H1 (cell line): ENCODE measurements around the gene DNAJC21. TPM values are rescaled to one million over a fixed set of nuclear protein-coding genes. Genes with fewer than 3 reads are reported as not detected.

Experiments
- CTCF ChIA-PET: fragments of 300-600 bp; sonication (Branson Sonifier 250); formaldehyde crosslinking; loops from one replicate; lab custom pipeline; 2021; ENCODE audit not compliant: partially characterized antibody; lab: Charles Lee
- POLR2A ChIA-PET: fragments of 300-600 bp; sonication (Branson Sonifier 250); formaldehyde crosslinking; loops from one replicate; lab custom pipeline; 2021; ENCODE audit warnings: inconsistent platforms; ENCODE audit not compliant: partially characterized antibody; lab: Charles Lee
- DNase-seq, 2 experiments: peaks; one replicate each; pipeline versions ENCODE4 v3.0.0 to v3.0.0-alpha.2; 2010 to 2022; ENCODE audit warnings: low spot score in 2 of 2, low read depth in 1 of 2, mixed read lengths in 1 of 2
- FAIRE-seq: peaks from 2 replicates; lab custom pipeline; 2011; peaks lifted over from hg19 to GRCh38; lab: Jason Lieb, UNC
- H2AFZ ChIP-seq: 2 replicates; pipeline ENCODE4 v1.8.1; 2012; ENCODE audit warnings: low read length, inconsistent platforms
- H2AK5ac ChIP-seq: 2 replicates; pipeline ENCODE4 v1.6.1; 2013; ENCODE audit warnings: low read depth, low read length
- H2BK120ac ChIP-seq: replicated peaks from 2 replicates; pipeline ENCODE3; 2013; ENCODE audit warnings: low read depth, low read length, inconsistent platforms
- H2BK12ac ChIP-seq: 2 replicates; pipeline ENCODE4 v1.6.1; 2013; ENCODE audit warnings: low read depth, low read length
- H2BK15ac ChIP-seq: 2 replicates; pipeline ENCODE4 v1.6.1; 2013; ENCODE audit warnings: low read length
- H2BK20ac ChIP-seq: 2 replicates; pipeline ENCODE4 v1.6.1; 2013; ENCODE audit warnings: low read length
- H2BK5ac ChIP-seq: 2 replicates; pipeline ENCODE4 v1.6.1; 2013; ENCODE audit warnings: low read depth, low read length
- H3K14ac ChIP-seq: 2 replicates; pipeline ENCODE4 v1.6.1; 2013; ENCODE audit warnings: inconsistent platforms; ENCODE audit not compliant: insufficient read length
- H3K18ac ChIP-seq: 2 replicates; pipeline ENCODE4 v1.6.1; 2013; ENCODE audit warnings: low read length; ENCODE audit errors: extremely low read depth
- H3K23ac ChIP-seq: 2 replicates; pipeline ENCODE4 v1.6.1; 2013; ENCODE audit warnings: inconsistent platforms; ENCODE audit not compliant: insufficient read length
- H3K23me2 ChIP-seq: 2 replicates; pipeline ENCODE4 v1.6.1; 2013; ENCODE audit warnings: low read depth, low read length
- H3K27ac ChIP-seq: 2 replicates; pipeline ENCODE4 v1.6.1; 2011; ENCODE audit warnings: low read depth, low read length, inconsistent platforms
- H3K27me3 ChIP-seq, 4 experiments: replicated peaks in 1 of 4; 1 replicate in 1 of 4; 2 replicates in 3 of 4; pipeline versions ENCODE4 v1.6.1 to v1.8.1; 2011 to 2013; ENCODE audit warnings: low read length in 3 of 4, mild to moderate bottlenecking in 3 of 4, inconsistent platforms in 2 of 4, mixed read lengths in 2 of 4, moderate library complexity in 1 of 4; ENCODE audit not compliant: control insufficient read depth in 3 of 4, insufficient read depth in 3 of 4; ENCODE audit errors: extremely low read depth in 1 of 4
- H3K36me3 ChIP-seq, 4 experiments: 2 replicates each; pipeline versions ENCODE4 v1.6.1 to v1.8.1; 2011 to 2013; ENCODE audit warnings: mild to moderate bottlenecking in 4 of 4, low read length in 3 of 4, moderate library complexity in 2 of 4, control low read depth in 1 of 4, inconsistent platforms in 1 of 4; ENCODE audit not compliant: insufficient read depth in 4 of 4, control insufficient read depth in 2 of 4
- H3K4ac ChIP-seq: replicated peaks from 2 replicates; pipeline ENCODE3; 2013; ENCODE audit warnings: low read length, low read depth, mixed read lengths, inconsistent platforms; ENCODE audit not compliant: insufficient read length
- H3K4me1 ChIP-seq, 4 experiments: replicated peaks in 1 of 4; 1 replicate in 1 of 4; 2 replicates in 3 of 4; pipeline versions ENCODE4 v1.6.1 to v1.8.1; 2011 to 2013; ENCODE audit warnings: low read length in 3 of 4, inconsistent platforms in 2 of 4, mixed read lengths in 1 of 4; ENCODE audit not compliant: insufficient read depth in 4 of 4, control insufficient read depth in 3 of 4
- H3K4me2 ChIP-seq, 2 experiments: 2 replicates each; pipeline versions ENCODE4 v1.6.1 to v1.8.1; 2011 to 2013; ENCODE audit warnings: low read depth in 2 of 2, low read length in 2 of 2, control low read depth in 1 of 2, inconsistent platforms in 1 of 2, mild to moderate bottlenecking in 1 of 2; ENCODE audit not compliant: insufficient read depth in 1 of 2
- H3K4me3 ChIP-seq, 4 experiments: fragments of 200-600, 300-600 bp in 1 of 4; sonication (generic), shearing (Covaris generic), sonication (Bioruptor Twin) in 1 of 4; 2 replicates each; pipeline versions ENCODE4 v1.5.1 to v1.8.1; 2011 to 2016; ENCODE audit warnings: low read length in 4 of 4, low read depth in 3 of 4, control low read depth in 2 of 4, inconsistent platforms in 2 of 4, mild to moderate bottlenecking in 2 of 4, mixed read lengths in 1 of 4, moderate library complexity in 1 of 4; ENCODE audit not compliant: insufficient read depth in 2 of 4; ENCODE audit errors: extremely low read depth in 1 of 4
- H3K56ac ChIP-seq: replicated peaks from 2 replicates; pipeline ENCODE3; 2013; ENCODE audit warnings: low read depth, mild to moderate bottlenecking, mixed read lengths, low read length, inconsistent platforms; ENCODE audit not compliant: insufficient read length
- H3K79me1 ChIP-seq: 2 replicates; pipeline ENCODE4 v1.6.1; 2013; ENCODE audit warnings: low read depth, low read length, control low read depth
- H3K79me2 ChIP-seq, 2 experiments: 2 replicates each; pipeline versions ENCODE4 v1.6.1 to v1.8.1; 2012 to 2013; ENCODE audit warnings: low read length in 2 of 2, mild to moderate bottlenecking in 2 of 2, inconsistent platforms in 1 of 2; ENCODE audit not compliant: insufficient read depth in 2 of 2, control insufficient read depth in 1 of 2
- H3K9ac ChIP-seq, 4 experiments: replicated peaks in 1 of 4; 1 replicate in 1 of 4; 2 replicates in 3 of 4; pipeline versions ENCODE4 v1.6.1 to v1.8.1; 2011 to 2013; ENCODE audit warnings: low read depth in 3 of 4, low read length in 3 of 4, control low read depth in 2 of 4, mild to moderate bottlenecking in 2 of 4, moderate library complexity in 2 of 4, inconsistent platforms in 1 of 4; ENCODE audit errors: extremely low read depth in 1 of 4
- H3K9me3 ChIP-seq, 2 experiments: 2 replicates each; pipeline versions ENCODE4 v1.6.1 to v1.8.1; 2012 to 2013; ENCODE audit warnings: mild to moderate bottlenecking in 2 of 2, moderate library complexity in 2 of 2, control low read depth in 1 of 2, inconsistent platforms in 1 of 2, low read depth in 1 of 2, low read length in 1 of 2, mixed read lengths in 1 of 2; ENCODE audit not compliant: insufficient read depth in 2 of 2
- H4K20me1 ChIP-seq, 2 experiments: replicated peaks in 1 of 2; 2 replicates each; pipeline versions ENCODE3 to v1.8.1; 2011 to 2013; ENCODE audit warnings: inconsistent platforms in 2 of 2, low read length in 2 of 2, mild to moderate bottlenecking in 1 of 2; ENCODE audit not compliant: insufficient read depth in 2 of 2, control insufficient read depth in 1 of 2
- H4K5ac ChIP-seq: 2 replicates; pipeline ENCODE4 v1.6.1; 2013; ENCODE audit warnings: low read length, low read depth, mixed read lengths, inconsistent platforms; ENCODE audit not compliant: insufficient read length
- H4K8ac ChIP-seq: 2 replicates; pipeline ENCODE4 v1.8.0; 2013; ENCODE audit warnings: mild to moderate bottlenecking, moderate library complexity, low read length, inconsistent platforms; ENCODE audit not compliant: insufficient read depth; ENCODE audit errors: extremely low read depth
- H4K91ac ChIP-seq: replicated peaks from 2 replicates; pipeline ENCODE3; 2013; ENCODE audit warnings: low read length, mixed read lengths, inconsistent platforms; ENCODE audit not compliant: insufficient read length
- CTCF ChIP-seq, 3 experiments: IDR thresholded peaks; 1 replicate in 2 of 3; 2 replicates in 1 of 3; pipeline versions ENCODE4 v1.5.1 to v1.6.1; 2011; ENCODE audit warnings: low read length in 3 of 3, mild to moderate bottlenecking in 3 of 3, inconsistent platforms in 2 of 3, low read depth in 1 of 3, moderate library complexity in 1 of 3; ENCODE audit not compliant: insufficient read depth in 1 of 3; ENCODE audit errors: control extremely low read depth in 1 of 3
- E2F6 ChIP-seq: IDR thresholded peaks from 2 replicates; pipeline ENCODE4 v1.6.1; 2012; ENCODE audit warnings: inconsistent platforms
- HDAC2 ChIP-seq, 2 experiments: fragments of 300-600 bp in 1 of 2; sonication (generic) in 1 of 2; IDR thresholded peaks; 2 replicates each; pipeline ENCODE4 v1.6.1; 2011 to 2012; ENCODE audit warnings: low read depth in 2 of 2, low read length in 2 of 2, mild to moderate bottlenecking in 2 of 2, moderate library complexity in 2 of 2, borderline replicate concordance in 1 of 2, inconsistent platforms in 1 of 2
- KDM5A ChIP-seq: fragments of 200-600 bp; IDR thresholded peaks from 2 replicates; pipeline ENCODE4 v1.7.1; 2012; ENCODE audit warnings: mild to moderate bottlenecking, low read length, inconsistent platforms, mixed read lengths
- RBBP5 ChIP-seq: IDR thresholded peaks from 2 replicates; pipeline ENCODE4 v1.7.1; 2012; ENCODE audit warnings: low read depth, mild to moderate bottlenecking, inconsistent platforms, low read length, moderate library complexity, borderline replicate concordance
- SUZ12 ChIP-seq: fragments of 200-600 bp; sonication (generic); IDR thresholded peaks from 2 replicates; pipeline ENCODE4 v1.6.1; 2012; ENCODE audit warnings: mild to moderate bottlenecking, inconsistent platforms, low read length, moderate library complexity, mixed read lengths
- WGBS, 2 experiments: shearing (Covaris generic) in 1 of 2; methylation state at CpG; one replicate each; pipeline versions ENCODE4 v1.1.6 to v1.1.7; 2013 to 2015; ENCODE audit warnings: low lambda C conversion rate in 2 of 2, mixed read lengths in 2 of 2, inconsistent platforms in 1 of 2, low coverage in 1 of 2, missing lambda C conversion rate in 1 of 2; ENCODE audit not compliant: insufficient replicate concordance in 2 of 2, insufficient coverage in 1 of 2, insufficient read length in 1 of 2; ENCODE audit errors: extremely low coverage in 1 of 2, missing lambda C conversion rate in 1 of 2; 5-methylcytosine and 5-hydroxymethylcytosine counted together
- polyA plus RNA-seq, 7 experiments: library from polyadenylated mRNA; depleted of rRNA in 3 of 7; stranded (reverse) in 5 of 7; unstranded in 2 of 7; fragments of >200 nt in 5 of 7; fragments of 200-250 nt in 2 of 7; gene quantifications; 1 replicate in 5 of 7; 2 replicates in 1 of 7; 4 replicates in 1 of 7; pipeline versions ENCODE4 v1.2.1 to v1.2.3, GENCODE V29; 2011 to 2013; ENCODE audit warnings: missing spikeins in 2 of 7, mixed read lengths in 2 of 7
- total RNA-seq: library from RNA; stranded (reverse); fragmentation: NEBNext Ultra II Directional; extraction: Animal tissue kit (Norgen Biotek cat#: 25700); gene quantifications from 2 replicates; pipeline ENCODE4 v1.2.1, GENCODE V29; 2021

DNAJC21 gene
- total and polyA plus RNA-seq, 2 of the 8 experiments (the other 6 are each of a cell fraction or from before 2014, with no cell fraction given): 5.1 to 47.5 TPM

- Histone ChIP-seq H2BK15ac (no peak overlapping the region), H3K14ac (no peak overlapping the region), H4K5ac (no peak overlapping the region), H3K9me3 (no peaks in the 10 kb centered on the region), H3K4ac (no peak overlapping the region), H3K4me3 (no peak overlapping the region), H4K8ac (no peak overlapping the region), H2BK120ac (no peak overlapping the region), H3K23ac (no peak overlapping the region), H3K36me3 (peaks cover 0 to 2% (median 0%) of the 10 kb centered on the region in 4 experiments; a peak in 1 of 8 replicates), H3K56ac (no peak overlapping the region), H3K4me2 (no peak overlapping the region), H3K4me1 (peaks cover 0 to 3% (median 0%) of the 10 kb centered on the region in 4 experiments; a peak in 1 of 7 replicates), H2BK5ac (no peak overlapping the region), H2BK20ac (no peak overlapping the region), H2AK5ac (no peak overlapping the region), H3K79me1 (no peaks in the 10 kb centered on the region; the same call in 1 of the 2 replicates), H2AFZ (no peak overlapping the region), H3K23me2 (no peaks in the 10 kb centered on the region), H3K18ac (no peak overlapping the region), H4K20me1 (no peaks in the 10 kb centered on the region), H3K27me3 (no peaks in the 10 kb centered on the region), H3K79me2 (no peaks in the 10 kb centered on the region), H3K9ac (no peak overlapping the region), H4K91ac (no peak overlapping the region), H2BK12ac (no peak overlapping the region), H3K27ac (no peak overlapping the region)
- 93% methylated on average over 6 of the region's 6 CpGs; no CpG with 5 or more reads in 1 of the 2 experiments for WGBS, 2 experiments
- ChIA-PET POLR2A (interaction anchor here (0.7 to 1.4 kb wide), 3 partner anchors 10 to 54 kb away, joined by 3 read pairs; partner anchors contain the start of gene TTC23L), CTCF (interaction anchor here (0.6 to 2.4 kb wide), 8 partner anchors 10 to 417 kb away, joined by 3 to 13 read pairs (median 4); no protein-coding TSS in a partner anchor)
- FAIRE-seq: no peak
- no peak for DNase-seq
- no peak for TF ChIP-seq RBBP5
- no peak for TF ChIP-seq HDAC2 (IDR thresholded peaks at IDR 0.05; ENCODE audit: borderline replicate concordance in 1 of 2, low read depth in 2 of 2, low read length in 2 of 2)
- no peak for TF ChIP-seq SUZ12
- no peak for TF ChIP-seq KDM5A
- TF ChIP-seq CTCF (IDR thresholded peaks at IDR 0.05; ENCODE audit: control extremely low read depth in 1 of 3, insufficient read depth in 1 of 3, low read depth in 1 of 3, low read length in 3 of 3): no peak
- no peak for TF ChIP-seq E2F6
Measured at GRCh38 chr5:34892414-34892813, 36.9 kb upstream of the DNAJC21 start.
